Neural progenitor cell (in vitro differentiated cells): ENCODE results near the gene RASIP1. TPM values are rescaled to one million over a fixed set of nuclear protein-coding genes. Genes with fewer than 3 reads are reported as not detected.

ENCODE experiments used
- DNase-seq: peaks from one replicate; pipeline ENCODE4 v3.0.0-alpha.2; 2016; ENCODE audit warnings: low spot score
- H2AFZ ChIP-seq: fragments of 200-600 bp; sonication (generic); replicated peaks from 2 replicates; pipeline ENCODE4 v1.6.1; 2016; ENCODE audit warnings: antibody characterized with exemption
- H3F3A ChIP-seq: fragments of 200-600 bp; sonication (generic); 2 replicates; pipeline ENCODE4 v1.6.1; 2016; ENCODE audit warnings: antibody characterized with exemption, low read depth
- H3K27ac ChIP-seq: fragments of 200-600 bp; sonication (generic); 2 replicates; pipeline ENCODE4 v1.5.1; 2016; ENCODE audit warnings: mild to moderate bottlenecking
- H3K27me3 ChIP-seq: fragments of 200-600 bp; sonication (generic); 2 replicates; pipeline ENCODE4 v1.6.1; 2016; ENCODE audit warnings: mild to moderate bottlenecking, moderate library complexity
- H3K36me3 ChIP-seq: fragments of 200-600 bp; sonication (generic); 2 replicates; pipeline ENCODE4 v1.5.1; 2016
- H3K4me1 ChIP-seq: fragments of 200-600 bp; sonication (generic); 2 replicates; pipeline ENCODE4 v1.6.1; 2016; ENCODE audit warnings: mixed run types
- H3K4me2 ChIP-seq: fragments of 200-600 bp; sonication (generic); 2 replicates; pipeline ENCODE4 v1.6.1; 2016
- H3K4me3 ChIP-seq: fragments of 200-600 bp; sonication (generic); 2 replicates; pipeline ENCODE4 v1.5.1; 2016
- H3K79me2 ChIP-seq: fragments of 200-600 bp; sonication (generic); 2 replicates; pipeline ENCODE4 v1.6.1; 2016; ENCODE audit warnings: low read depth
- H3K9ac ChIP-seq: fragments of 200-600 bp; sonication (generic); 2 replicates; pipeline ENCODE4 v1.6.1; 2016
- H3K9me3 ChIP-seq: fragments of 200-600 bp; sonication (generic); 2 replicates; pipeline ENCODE4 v1.5.1; 2016; ENCODE audit warnings: low read depth
- H4K20me1 ChIP-seq: fragments of 200-600 bp; sonication (generic); 2 replicates; pipeline ENCODE4 v1.6.1; 2016; ENCODE audit warnings: low read depth
- H3K27ac Mint-ChIP-seq: 3 replicates; pipeline ENCODE4 v1.8.0; 2021; ENCODE audit warnings: mixed read lengths
- H3K27me3 Mint-ChIP-seq: 2 replicates; pipeline ENCODE4 v1.8.0; 2022; ENCODE audit warnings: low read depth, mild to moderate bottlenecking, inconsistent platforms, moderate library complexity, mixed read lengths; ENCODE audit not compliant: insufficient read depth
- H3K36me3 Mint-ChIP-seq: 3 replicates; pipeline ENCODE4 v1.8.0; 2021; ENCODE audit warnings: mixed read lengths
- H3K4me1 Mint-ChIP-seq: 3 replicates; pipeline ENCODE4 v1.8.0; 2021; ENCODE audit warnings: mixed read lengths
- H3K4me3 Mint-ChIP-seq: 3 replicates; pipeline ENCODE4 v1.8.0; 2021; ENCODE audit warnings: mild to moderate bottlenecking, moderate library complexity, mixed read lengths
- H3K9me3 Mint-ChIP-seq: 3 replicates; pipeline ENCODE4 v1.8.0; 2020; ENCODE audit warnings: mixed read lengths
- EZH2 ChIP-seq: fragments of 200-600 bp; sonication (generic); IDR thresholded peaks from 2 replicates; pipeline ENCODE4 v1.6.1; 2017; ENCODE audit warnings: antibody characterized with exemption, mild to moderate bottlenecking, moderate library complexity
- EZH2phosphoT487 ChIP-seq: fragments of 200-600 bp; sonication (generic); IDR thresholded peaks from 2 replicates; pipeline ENCODE4 v1.6.1; 2017; ENCODE audit warnings: antibody characterized with exemption
- total RNA-seq: library from RNA; depleted of rRNA; stranded (reverse); fragments of >200 nt; gene quantifications from 2 replicates; pipeline ENCODE4 v1.2.3, GENCODE V29; 2015; ENCODE audit warnings: low replicate concordance
- TF ChIP-seq, protein P1 (sequence below): fragments of 200-600 bp; sonication (generic); IDR thresholded peaks from 2 replicates; pipeline ENCODE4 v1.5.1; 2017; ENCODE audit warnings: antibody characterized with exemption, mild to moderate bottlenecking

Gene RASIP1
- total RNA-seq, 1 donor from 2014 or later, result 0.86 TPM

DNA sequence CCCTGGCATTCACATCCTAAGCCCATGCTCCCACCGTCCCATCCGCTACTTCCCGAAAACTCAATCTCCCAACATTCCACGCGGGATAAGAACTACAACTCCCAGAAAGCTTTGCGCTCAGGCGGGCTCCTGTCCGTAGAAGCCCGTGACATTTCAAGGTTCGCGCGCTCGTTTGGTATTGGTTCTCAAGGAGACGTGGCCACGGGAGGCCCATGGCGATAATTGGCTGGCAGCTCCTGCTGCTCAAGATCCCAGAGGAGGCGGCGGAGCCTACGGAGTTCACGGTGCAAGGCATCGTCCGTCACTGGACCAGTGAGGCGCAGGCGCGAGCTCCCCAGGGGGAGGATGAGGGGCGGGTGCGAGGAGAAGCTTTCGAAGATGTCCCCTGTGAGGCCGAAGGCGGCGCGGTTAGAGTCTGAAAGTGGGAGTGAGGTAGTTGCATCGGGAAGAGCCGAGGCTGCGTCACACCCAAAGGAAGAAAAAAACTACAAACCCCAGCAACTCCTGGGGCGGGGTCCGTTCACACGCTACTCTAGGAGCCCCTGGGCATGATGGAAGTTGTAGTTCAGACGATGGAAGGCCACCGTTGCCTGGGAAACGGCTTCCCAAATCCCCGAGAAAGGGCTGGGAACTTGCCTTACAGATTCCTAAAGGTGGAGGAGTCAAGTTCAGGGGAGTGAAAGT is 19.7 kb downstream of the RASIP1 start:
- Histone ChIP-seq H3F3A (peaks cover 17% of the 10 kb centered on the region), H3K79me2 (no peaks in the 10 kb centered on the region), H3K4me2 (peak overlapping the region; percentile 61), H3K4me3 (peak overlapping the region; percentile 62), H3K9ac (no peak overlapping the region), H3K36me3 (no peaks in the 10 kb centered on the region), H3K27me3 (no peaks in the 10 kb centered on the region), H3K9me3 (no peaks in the 10 kb centered on the region), H4K20me1 (no peaks in the 10 kb centered on the region), H2AFZ (peak overlapping the region; percentile 74), H3K4me1 (peaks cover 13% of the 10 kb centered on the region), H3K27ac (no peak overlapping the region)
- peaks cover 55% of the 10 kb centered on the region for H3K4me1 Mint-ChIP-seq
- peak; percentile 100 for DNase-seq
- TF ChIP-seq, protein P1, sequence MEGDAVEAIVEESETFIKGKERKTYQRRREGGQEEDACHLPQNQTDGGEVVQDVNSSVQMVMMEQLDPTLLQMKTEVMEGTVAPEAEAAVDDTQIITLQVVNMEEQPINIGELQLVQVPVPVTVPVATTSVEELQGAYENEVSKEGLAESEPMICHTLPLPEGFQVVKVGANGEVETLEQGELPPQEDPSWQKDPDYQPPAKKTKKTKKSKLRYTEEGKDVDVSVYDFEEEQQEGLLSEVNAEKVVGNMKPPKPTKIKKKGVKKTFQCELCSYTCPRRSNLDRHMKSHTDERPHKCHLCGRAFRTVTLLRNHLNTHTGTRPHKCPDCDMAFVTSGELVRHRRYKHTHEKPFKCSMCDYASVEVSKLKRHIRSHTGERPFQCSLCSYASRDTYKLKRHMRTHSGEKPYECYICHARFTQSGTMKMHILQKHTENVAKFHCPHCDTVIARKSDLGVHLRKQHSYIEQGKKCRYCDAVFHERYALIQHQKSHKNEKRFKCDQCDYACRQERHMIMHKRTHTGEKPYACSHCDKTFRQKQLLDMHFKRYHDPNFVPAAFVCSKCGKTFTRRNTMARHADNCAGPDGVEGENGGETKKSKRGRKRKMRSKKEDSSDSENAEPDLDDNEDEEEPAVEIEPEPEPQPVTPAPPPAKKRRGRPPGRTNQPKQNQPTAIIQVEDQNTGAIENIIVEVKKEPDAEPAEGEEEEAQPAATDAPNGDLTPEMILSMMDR, result no peak
- TF ChIP-seq EZH2, result no peak
- TF ChIP-seq EZH2phosphoT487, result no peak
- H3K9me3 Mint-ChIP-seq, result no peaks in the 10 kb centered on the region
- peak overlapping the region; percentile 99 for H3K27ac Mint-ChIP-seq
- peak overlapping the region; percentile 97 for H3K4me3 Mint-ChIP-seq
- H3K36me3 Mint-ChIP-seq, result no peaks in the 10 kb centered on the region
- peaks cover 14% of the 10 kb centered on the region for H3K27me3 Mint-ChIP-seq

DNA sequence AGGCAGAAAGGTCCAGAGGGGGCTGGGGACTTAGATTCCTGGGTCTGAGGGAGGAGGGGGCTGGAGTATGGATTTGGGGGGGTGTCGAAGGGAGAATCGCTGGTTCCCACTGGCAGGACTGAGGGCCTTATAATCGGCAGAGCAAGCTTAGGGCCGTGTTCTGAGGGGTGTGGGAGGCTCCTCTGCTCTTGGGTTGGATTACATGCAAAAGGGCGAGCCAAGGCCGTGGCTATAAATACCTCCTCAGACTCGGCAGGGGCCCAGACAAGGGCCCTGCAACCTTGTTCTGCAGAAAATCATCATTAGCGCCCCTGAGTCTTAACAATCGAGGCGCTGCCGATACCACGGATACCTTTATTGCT is 20.2 kb downstream of the RASIP1 start:
- peak overlapping the region; percentile 99 for H3K27ac Mint-ChIP-seq
- peaks cover 55% of the 10 kb centered on the region for H3K4me1 Mint-ChIP-seq
- peaks cover 13% of the 10 kb centered on the region for H3K4me1 ChIP-seq
- no peaks in the 10 kb centered on the region for H3K9me3 Mint-ChIP-seq
- H3K27me3 ChIP-seq, result no peaks in the 10 kb centered on the region
- H3K9ac ChIP-seq, result no peak overlapping the region
- H3K9me3 ChIP-seq, result no peaks in the 10 kb centered on the region
- no peak overlapping the region for H2AFZ ChIP-seq
- no peaks in the 10 kb centered on the region for H3K36me3 Mint-ChIP-seq
- peaks cover 14% of the 10 kb centered on the region for H3K27me3 Mint-ChIP-seq
- no peak for DNase-seq
- peak overlapping the region; percentile 62 for H3K4me3 ChIP-seq
- H3K36me3 ChIP-seq, result no peaks in the 10 kb centered on the region
- TF ChIP-seq EZH2phosphoT487, result no peak
- no peak for TF ChIP-seq EZH2
- H3K27ac ChIP-seq, result no peak overlapping the region
- H3F3A ChIP-seq, result peaks cover 22% of the 10 kb centered on the region
- peak overlapping the region; percentile 61 for H3K4me2 ChIP-seq
- peak overlapping the region; percentile 97 for H3K4me3 Mint-ChIP-seq
- H3K79me2 ChIP-seq, result no peaks in the 10 kb centered on the region
- H4K20me1 ChIP-seq, result no peaks in the 10 kb centered on the region

DNA sequence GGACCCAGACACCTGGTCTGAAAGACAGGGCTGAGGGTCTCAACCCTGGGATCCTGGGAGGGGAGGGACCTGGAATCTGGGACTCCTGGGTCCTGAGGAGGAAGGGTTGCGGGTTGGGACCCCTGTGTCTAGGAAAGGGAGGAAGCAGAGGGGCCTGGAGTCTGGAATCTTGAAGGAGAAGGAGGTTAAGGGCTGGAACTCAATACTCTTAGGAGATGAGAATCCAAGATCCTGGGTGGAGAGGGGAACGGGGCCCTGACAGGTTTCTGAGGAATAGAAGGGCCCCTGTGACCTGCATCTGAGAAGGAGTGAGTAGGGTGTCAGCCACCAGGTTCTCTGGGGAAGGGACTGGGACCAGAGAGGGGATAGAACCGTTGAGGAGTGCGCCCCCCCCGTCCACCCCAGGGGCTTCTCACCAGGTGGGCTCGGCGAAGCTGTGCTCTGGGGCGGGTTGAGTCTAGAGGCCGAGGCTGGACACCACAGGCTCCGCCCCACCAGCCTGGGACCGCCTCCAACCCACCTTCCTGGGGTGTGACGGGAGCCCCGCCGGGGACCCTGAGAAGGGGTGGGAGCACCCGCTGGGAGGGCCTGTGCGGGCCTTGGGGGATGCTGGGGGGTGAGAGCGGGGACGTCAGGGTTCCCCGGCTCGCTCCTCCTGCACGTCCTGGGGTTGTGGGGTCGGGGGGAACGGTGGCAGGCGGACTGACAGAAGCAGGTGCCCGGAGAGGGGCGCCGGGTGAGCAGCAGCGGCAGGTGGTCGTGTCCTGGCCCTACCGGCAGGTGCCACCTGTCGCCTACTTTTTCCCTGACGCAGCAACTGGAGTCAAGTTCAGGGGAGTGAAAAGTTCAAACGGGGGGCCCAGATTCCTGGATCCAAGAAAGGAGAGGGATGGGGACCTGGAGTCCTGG is 20.9 kb downstream of the RASIP1 start, which contains the start of gene MAMSTR:
Gene MAMSTR (minus strand): TSS at position 463 of the 909 bp plus-strand sequence. CDS start 694 bp downstream, outside the sequence.
- Mint-ChIP-seq H3K36me3 (no peaks in the 10 kb centered on the region), H3K27ac (peak within 1 kb of the TSS; percentile 99), H3K4me3 (peak within 1 kb of the TSS; percentile 97), H3K4me1 (peaks cover 56% of the 10 kb centered on the region), H3K27me3 (peaks cover 11% of the 10 kb centered on the region), H3K9me3 (no peaks in the 10 kb centered on the region)
- Histone ChIP-seq H4K20me1 (no peaks in the 10 kb centered on the region), H3F3A (peaks cover 26% of the 10 kb centered on the region), H3K79me2 (no peaks in the 10 kb centered on the region), H3K27ac (no peak within 1 kb of the TSS), H3K4me2 (peak within 1 kb of the TSS; percentile 61), H3K4me1 (peaks cover 13% of the 10 kb centered on the region), H3K4me3 (peak within 1 kb of the TSS; percentile 62), H3K36me3 (no peaks in the 10 kb centered on the region), H2AFZ (no peak within 1 kb of the TSS), H3K9ac (no peak within 1 kb of the TSS), H3K27me3 (no peaks in the 10 kb centered on the region), H3K9me3 (no peaks in the 10 kb centered on the region)
- DNase-seq, result no peak
- no peak for TF ChIP-seq EZH2phosphoT487
- TF ChIP-seq EZH2, result no peak
- TF ChIP-seq, protein P1, result no peak
